GM21786 (cell line): ENCODE measurements around the gene GTF2A1.

ENCODE experiments used
- ATAC-seq: cut with Tn5 transposase; IDR thresholded peaks from one replicate; pipeline ENCODE4 v1.9.1; 2021; ENCODE audit not compliant: unreplicated experiment

GTF2A1 gene

DNA sequence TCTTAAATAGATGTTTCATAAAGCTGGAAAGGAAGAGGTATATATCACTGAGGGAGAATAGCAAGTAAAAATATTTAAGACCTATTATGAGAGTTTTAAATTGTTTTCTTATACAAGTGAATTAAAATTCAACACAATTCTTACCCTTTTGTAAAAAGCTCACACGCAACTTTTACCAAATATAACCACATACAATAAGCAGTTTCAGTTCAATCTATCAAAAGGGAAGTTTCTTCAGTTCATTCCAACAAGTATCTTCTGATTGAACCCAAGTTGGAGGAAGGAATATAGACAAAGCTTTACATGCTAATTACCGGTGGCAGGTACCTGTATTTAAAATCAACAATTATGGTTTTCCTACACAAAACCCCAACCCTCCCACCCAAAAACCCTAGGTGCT is 41.1 kb downstream of the GTF2A1 start:
- no peak for ATAC-seq

DNA sequence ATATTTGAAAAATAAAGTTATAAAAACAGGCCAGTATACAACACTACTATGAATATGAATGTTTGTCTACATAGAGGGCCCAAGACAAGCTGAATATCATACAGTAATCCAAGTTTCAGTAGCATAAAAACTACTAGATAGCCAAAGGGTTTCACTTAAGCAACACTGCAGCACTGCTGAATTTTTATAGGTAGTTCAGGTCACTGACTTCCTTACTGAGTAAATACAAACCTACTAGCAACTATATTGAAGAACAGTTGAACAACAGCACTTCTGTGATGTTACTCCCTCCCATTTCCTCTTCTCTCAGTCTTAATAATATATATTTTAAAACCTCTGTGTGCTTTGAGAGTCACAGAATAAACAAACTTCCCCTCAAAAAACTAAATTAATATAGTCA is 42.7 kb downstream of the GTF2A1 start:
- peak; percentile 69 for ATAC-seq

DNA sequence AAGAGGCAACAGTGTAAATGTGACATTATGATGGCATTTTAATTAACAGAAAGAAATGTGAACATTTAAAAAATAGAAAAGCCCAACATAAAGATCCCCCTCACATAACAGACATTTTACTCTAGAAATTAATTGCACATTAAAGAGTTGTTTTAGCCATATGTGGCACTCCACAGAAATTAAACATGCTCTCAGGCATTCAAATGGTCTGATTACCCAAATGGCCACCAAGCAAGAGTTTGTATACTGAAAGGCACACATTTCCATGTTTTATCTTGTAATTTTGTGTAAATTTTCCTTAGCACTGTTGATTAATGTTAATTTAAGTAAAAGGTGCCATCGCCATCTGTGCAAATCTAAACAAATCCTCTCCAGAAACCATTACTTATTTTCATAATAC is 43.5 kb downstream of the GTF2A1 start:
- ATAC-seq = no peak

DNA sequence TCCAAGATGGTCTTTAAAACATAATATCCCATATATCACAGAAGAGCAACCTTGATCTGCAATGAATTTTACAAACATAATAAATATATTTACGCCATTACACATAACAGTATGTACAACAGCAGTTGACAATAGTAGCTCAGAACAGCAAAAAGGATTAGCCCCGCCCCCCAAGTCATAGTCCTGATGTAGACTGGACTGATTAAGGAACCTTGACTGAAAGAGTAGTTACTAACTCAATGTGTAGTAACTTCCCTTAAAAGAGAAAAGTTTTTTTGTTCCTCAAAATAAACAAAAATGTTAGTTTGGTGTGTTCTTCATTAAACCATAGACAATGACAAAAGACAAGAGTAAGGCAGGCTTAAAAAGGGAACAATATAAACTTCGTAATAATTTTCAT is 44.5 kb downstream of the GTF2A1 start:
- no peak for ATAC-seq

DNA sequence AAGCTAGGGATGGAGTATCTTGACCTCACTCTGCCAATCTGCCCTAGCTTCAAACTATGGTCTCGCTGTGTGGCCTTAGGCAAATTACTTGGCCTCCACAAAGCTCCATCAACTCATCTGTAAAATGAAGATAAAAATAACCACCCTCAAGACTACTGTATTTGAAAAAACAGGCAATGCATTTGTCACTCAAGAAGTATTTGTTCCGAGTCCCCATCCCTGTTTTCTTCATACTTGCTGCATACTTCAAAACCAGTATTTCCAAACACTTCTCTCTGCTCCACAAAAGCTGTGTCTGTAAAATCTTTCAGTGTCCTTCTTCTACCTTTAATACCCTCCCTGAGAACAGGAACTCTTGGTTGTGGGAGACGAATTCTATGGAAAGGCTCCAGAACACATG is 47.9 kb downstream of the GTF2A1 start:
- ATAC-seq = no peak

DNA sequence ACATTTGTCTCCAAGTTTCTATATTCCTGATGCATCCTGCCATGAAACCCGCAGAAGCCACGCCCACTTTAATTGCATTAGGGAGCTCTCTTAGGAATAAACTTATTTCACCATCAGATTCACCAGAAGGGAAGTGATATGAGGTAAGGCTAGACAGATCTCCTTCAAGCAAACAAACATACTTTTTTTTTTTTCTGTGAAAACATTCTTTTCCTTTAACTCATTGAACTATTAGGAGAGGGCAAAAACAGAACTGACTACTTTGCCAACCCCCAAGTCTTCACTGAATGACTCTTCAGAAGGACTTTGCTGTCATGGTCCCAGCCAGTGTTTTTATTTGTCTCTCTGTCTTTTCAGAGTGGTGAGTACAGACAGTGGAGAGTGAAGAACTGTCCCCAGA is 48.4 kb downstream of the GTF2A1 start:
- ATAC-seq = no peak

DNA sequence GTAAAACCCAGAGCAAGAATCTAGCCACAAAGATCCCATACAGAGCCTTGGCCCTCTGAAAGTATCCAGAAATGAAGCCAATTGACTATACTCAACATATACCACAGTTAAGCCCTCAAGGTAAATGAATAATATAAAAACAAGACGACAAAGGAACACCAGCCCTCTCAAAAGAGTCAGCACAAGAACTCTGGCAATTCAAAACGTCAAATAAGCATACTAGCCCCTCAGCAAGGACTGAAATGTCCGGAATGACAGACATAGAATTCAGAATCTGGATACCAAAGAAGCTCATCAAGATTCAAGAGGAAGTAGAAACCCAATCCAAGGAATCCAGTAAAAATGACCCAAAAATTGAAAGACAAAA is 49.9 kb downstream of the GTF2A1 start:
- no peak for ATAC-seq

DNA sequence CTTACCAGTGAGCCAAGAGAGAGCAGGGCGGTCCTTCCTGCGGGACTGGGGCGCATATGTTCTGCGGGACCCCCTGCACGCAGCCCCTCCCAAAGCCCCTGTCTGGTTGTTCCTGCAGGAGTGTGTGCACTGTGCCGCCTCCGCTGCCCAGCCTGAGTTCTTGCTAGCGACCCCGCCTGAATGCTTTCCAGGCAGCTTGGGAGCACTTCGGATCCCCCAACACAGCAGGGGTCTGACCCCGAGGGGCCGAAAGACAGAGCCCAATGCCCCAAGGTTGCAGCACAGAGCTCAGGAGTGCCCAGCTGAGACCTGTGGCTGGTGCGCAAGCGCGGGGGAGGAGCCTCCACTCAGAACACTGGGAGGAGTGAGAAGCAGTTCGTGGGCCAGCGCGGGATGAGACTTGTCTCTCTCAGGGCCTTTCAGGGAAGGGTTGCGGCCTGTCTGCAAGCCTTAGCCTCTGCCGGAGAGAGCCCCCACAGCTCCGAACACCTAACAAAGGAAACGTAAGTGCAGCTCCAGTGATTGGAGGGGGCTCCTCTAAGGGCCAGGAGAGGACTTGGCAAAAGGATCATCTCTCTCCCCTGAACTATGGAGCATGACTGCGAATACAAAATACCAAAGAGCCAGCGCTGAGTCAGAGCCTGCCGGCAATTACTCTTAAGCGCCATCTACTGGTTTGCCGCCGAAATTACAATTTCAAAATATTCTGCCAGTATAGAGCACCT is 50.5 kb downstream of the GTF2A1 start:
- ATAC-seq = peak; percentile 95

DNA sequence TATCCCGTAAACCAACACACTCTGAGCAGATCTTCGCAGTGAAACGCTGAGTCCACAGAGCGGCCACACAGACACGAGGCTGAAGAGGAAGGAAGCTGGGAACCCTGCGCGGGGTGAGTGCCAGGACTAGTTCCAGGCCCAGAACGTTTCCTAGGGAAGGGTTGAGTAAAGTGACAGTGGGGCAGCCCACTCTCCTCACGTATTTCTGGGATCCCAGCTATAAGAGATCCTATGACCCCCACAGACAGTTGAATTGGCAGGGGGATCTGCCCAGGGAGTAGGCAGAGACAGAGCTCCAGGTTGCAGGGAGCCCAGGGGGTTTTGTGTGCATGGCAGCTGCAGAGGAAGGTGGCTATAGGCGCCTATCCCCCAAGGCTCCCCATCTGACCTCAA is 51.1 kb downstream of the GTF2A1 start:
- ATAC-seq = peak; percentile 15

DNA sequence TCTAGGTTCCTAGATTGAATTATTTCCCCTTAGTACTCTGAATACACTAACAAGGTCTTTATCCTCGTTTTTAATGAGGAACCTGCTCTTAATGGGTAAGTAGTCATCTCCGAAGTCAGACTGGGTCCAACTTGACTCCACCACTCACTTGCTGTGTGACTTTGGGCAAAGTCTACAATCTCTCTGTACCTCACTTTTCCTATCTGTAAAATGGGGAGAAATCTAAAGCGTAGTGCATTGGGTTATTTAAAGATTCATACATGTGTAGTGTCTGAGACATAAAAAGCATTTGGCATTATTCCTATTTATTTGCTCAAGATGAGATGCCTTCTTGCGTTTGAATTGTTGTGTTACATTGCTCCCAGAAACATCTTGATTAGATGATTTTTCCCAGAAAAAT is 51.5 kb downstream of the GTF2A1 start:
- no peak for ATAC-seq

DNA sequence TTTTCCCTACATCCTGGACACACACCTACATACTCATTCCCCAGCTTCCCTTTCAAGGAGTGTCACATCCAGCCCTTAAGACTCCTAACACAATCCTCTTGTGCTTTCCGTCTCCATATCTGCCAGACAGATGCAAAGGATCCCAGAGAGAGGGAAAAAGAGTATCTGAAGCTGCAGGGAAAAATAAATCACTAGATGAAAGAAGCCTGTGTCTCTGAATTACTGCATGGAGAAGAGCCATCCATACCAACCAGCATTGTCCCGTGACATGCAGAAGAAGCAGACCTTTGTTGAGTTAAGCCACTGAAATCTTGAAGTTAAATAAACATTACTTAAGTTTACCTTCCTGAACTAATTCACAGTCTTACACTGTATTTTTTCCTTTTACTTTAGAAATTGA is 54.6 kb downstream of the GTF2A1 start:
- ATAC-seq = no peak

DNA sequence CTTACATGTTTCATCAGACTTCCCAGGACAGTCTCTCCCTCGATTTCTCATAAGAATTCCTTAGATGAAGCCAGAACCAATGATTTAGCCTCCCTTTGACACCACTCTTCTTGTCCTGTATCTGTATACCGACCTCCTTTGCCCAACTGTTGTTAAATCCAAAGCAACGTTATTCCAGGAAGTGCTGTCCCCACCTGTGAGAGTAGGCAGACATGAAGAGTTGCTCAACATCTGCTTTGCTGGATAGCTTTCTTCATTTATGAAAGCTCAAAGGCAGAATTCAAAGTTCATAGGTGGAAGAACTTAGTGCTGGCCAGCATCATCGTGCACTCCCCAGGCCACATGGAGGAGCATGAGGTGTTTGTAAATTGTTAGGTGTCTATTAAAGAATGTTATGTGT is 55.6 kb downstream of the GTF2A1 start:
- no peak for ATAC-seq

DNA sequence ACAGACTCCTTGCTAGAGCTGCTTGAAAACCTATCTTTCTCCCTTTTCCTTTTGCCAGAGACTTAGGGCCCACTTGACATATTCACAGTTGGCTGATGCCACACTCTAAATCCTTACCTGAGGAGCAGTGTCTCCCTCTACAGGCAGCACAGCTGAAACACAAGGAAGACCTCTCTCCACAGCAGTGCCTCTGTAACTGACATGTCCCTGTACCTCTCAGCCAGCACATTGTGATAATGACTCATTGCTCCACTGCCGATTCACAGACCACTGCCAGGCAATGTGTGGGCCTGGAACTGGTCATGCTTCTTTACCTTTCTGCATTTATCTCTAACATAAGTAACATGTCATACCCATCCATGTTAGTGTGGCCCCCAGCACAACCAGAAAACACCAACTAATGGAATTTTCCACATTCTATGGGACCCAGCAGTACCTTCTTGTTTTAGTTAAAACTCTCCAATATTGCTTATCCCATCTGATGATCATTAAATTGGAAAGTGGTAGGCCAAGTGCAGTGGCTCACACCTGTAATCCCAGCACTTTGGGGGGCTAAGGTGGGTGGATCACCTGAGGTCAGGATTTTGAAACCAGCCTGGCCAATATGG is 56.5 kb downstream of the GTF2A1 start:
- ATAC-seq = peak; percentile 94

DNA sequence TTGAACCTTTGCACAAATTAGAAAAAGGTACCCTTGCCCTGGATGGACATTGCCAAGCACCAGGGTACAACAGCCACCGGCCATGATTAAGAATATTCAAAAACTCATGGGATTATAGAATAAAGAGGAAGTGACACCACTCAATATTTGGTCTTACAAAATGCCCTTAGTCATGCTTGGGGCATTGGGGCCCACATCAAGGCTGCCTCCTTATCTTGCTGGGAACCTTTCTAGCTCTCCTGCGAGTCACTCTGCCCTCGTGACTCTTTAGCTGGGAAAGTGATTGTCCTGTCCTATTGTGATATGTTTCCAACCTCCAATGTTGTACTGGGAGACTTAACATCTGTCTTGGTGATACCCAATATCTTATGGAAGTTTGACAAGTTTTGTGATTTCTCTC is 57.8 kb downstream of the GTF2A1 start:
- no peak for ATAC-seq

DNA sequence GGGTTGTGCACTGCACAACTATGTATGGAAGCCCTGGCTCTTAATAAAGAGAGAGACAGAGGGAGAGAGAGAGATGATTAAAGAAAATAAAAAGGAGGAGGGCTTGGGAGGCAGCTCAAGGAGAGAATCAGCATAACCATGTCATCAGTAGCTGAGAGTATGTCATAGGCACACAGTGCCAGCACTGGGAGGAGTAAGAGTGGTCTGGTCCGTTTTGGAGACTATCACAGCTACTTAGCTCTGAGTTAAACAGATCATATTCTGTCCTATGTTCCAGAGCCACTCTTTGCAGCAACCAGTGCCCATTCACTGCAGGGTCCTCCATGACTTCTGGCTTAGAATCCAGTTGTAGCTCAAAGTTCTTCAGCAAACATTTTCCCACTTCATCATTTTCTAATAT is 59.0 kb downstream of the GTF2A1 start:
- ATAC-seq = no peak

DNA sequence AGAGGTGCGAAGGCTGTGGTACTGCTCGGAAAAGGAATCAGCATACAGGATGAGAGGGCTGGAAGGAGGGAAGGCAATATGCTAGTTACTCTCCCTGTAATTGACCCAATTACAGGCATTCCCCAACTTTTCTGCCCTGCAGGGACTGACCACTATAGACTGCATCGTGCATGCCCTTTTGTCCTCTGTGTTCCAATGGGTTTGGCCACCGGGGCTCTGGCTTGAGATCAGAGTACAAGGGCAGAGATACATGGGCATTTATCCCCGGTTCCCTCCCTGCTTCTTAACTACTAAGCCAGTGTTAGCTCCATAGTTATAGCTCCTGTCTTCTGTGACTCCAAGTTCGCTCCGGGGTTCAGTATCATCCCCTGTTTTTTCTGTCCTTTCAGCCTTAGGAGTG is 59.7 kb downstream of the GTF2A1 start:
- ATAC-seq = no peak

DNA sequence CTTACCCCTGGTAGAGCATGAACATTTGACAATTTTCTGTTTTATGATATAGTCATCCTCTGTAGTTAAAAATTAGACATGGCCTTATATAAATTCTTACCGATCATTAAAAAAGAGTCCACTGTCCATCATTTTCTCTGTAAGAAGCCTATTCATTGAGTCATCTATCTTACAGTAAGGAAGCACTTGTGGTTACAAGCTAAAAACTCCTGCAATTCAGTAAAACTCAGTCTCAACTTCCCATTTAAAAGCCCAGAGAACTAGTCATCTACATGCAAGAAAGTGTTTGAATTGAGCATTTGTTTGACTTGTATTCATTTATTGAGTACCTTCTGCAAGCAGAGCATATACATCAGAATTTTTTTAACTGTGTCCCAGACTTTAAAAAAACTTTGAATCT is 63.3 kb downstream of the GTF2A1 start:
- no peak for ATAC-seq

DNA sequence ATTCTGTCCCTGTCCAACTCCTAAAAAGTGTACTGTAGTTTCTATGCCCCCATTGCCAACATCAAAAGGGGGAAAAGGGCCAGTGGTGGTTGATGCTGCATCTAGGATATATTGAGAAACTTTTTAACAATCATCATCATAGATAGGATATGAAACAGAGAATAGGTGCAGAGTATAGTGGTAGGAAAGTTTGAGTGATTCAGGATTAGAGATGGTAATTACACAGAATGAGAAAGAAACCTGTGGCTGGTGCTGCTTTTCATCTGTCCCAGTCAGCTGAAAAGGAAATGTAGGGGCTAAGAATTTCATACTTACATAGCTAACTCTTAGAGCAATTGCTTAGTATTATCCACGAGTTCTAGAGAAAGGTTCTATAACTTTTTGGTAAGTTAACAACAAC is 67.6 kb downstream of the GTF2A1 start:
- ATAC-seq = no peak

DNA sequence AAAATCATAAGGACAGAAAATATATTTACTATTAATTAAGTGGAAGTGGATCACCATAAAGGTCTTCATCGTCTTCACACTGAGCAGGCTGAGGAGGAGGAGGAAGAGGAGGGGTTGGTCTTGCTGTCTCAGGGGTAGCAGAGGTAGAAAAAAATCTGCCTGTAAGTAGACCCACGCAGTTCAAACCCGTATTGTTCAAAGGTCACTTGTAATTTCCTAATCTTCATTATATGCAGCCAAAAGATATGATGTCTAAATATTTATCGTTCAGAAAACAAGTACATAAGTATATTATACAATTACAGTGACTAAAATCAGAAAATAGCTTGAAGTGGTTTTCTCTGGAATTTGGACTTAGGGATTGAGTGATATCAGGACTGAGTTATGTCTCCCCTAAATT is 72.1 kb downstream of the GTF2A1 start:
- ATAC-seq = no peak

DNA sequence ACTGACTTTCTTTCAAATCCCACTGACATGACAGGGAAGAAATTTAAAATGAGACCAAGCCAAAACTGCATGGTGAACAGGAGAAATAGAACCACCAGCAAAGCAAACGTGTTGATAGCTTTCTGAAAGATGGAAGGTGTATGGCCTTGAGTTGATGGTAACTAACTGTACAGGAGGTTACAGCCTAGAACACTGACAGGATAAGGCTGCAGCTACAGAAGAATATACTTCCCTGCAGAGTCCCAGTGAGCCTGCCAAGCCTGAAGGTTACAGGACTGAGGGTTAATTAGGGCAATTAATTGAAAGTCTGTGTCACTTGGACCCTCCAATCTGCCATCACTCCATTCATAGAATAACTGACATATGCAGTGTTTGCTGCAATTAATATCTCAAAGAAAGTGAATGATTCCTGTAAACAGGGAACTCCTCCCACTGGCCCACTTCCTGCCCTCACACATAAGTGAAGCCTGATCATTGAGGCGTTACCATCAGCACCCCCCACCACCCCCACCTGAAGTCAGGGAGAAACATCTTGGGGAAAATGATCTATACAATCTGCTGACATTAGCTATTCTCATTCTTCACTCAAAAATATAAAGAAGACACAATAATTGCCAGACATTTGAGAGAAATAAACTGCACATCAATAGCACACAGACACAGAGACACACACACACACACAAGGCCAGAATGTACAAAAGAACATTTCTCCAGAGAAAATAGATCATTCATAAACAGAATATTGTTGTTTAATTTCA is 73.4 kb downstream of the GTF2A1 start:
- no peak for ATAC-seq

DNA sequence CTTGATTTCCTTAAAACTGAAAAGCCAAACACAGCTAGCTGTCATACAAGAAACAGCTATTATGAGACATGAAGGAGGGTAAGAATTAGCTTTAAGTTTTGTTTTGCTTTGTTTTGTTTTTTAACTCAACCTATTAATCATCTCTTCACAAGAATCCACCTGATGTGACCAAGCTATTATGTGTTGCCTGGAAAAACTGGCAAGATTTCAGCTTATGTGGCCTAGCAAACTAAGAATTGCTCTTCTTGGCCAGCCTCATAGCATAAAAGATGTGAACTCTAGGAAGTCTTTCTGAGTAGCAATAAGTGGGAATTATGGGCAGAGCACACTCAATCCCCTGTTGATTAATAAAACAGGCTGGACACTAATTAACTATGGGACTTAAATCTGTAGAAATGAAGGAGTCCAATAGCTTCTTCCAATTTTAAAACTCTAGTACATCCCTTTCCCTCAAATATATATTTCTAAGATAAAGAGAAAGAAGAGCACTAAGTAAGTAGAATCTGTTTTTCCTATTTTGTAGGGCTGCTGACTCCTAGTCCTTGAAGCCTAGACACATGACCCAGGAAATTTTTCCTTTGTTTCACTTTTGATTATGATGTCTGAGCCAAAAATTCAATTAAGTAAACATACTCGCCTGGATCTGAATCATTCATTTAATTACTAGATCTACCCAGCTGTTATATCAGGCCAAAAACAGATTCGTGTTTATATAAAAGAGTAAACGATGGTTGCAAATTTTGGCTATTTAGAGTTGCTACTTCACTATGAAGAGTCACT is 75.7 kb downstream of the GTF2A1 start:
- ATAC-seq = no peak

DNA sequence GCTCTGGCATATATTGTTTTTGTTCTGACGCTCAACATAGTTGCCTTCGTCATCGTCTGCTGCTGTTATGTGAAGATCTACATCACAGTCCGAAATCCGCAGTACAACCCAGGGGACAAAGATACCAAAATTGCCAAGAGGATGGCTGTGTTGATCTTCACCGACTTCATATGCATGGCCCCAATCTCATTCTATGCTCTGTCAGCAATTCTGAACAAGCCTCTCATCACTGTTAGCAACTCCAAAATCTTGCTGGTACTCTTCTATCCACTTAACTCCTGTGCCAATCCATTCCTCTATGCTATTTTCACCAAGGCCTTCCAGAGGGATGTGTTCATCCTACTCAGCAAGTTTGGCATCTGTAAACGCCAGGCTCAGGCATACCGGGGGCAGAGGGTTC is 77.0 kb downstream of the GTF2A1 start:
- ATAC-seq = no peak
